Neural progenitor cell (in vitro differentiated cells): ENCODE data around the gene GNG12.

Experiments used
- EZH2phosphoT487 ChIP-seq: fragments of 200-600 bp; sonication (generic); IDR thresholded peaks from 2 replicates; pipeline ENCODE4 v1.6.1; 2017; ENCODE audit warnings: antibody characterized with exemption
- TF ChIP-seq, protein P1 (sequence below): fragments of 200-600 bp; sonication (generic); IDR thresholded peaks from 2 replicates; pipeline ENCODE4 v1.5.1; 2017; ENCODE audit warnings: antibody characterized with exemption, mild to moderate bottlenecking

DNA sequence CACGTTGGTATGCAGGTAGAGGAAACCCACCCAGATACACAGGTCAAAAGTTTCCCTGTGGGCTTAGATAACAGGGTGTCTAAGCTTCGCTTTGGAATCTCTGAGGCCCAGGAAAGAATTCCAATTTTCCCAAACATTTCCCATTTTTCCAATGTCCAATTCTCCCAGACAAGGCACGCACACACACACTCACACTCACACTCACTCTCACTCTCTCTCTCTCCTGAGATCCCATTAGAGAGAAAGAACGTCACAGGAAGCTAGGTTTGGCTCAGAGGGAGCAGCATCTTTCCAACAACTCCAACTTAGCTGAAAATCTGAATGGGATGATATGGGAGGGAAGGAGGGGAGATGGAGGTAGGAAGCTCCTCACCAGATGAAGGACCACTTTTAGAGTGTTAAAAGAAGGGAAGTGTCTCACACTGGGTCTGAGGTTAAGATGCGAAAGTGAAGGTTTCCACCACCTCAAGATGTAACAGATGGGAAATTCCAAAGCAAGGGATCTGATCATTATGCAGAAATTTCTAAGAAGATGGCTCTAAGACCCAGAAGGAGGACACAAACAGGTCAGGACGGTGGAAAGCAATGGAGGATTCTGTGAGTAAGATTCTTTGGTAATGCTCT, 63.5 kb downstream of the GNG12 start:
- TF ChIP-seq, protein P1, sequence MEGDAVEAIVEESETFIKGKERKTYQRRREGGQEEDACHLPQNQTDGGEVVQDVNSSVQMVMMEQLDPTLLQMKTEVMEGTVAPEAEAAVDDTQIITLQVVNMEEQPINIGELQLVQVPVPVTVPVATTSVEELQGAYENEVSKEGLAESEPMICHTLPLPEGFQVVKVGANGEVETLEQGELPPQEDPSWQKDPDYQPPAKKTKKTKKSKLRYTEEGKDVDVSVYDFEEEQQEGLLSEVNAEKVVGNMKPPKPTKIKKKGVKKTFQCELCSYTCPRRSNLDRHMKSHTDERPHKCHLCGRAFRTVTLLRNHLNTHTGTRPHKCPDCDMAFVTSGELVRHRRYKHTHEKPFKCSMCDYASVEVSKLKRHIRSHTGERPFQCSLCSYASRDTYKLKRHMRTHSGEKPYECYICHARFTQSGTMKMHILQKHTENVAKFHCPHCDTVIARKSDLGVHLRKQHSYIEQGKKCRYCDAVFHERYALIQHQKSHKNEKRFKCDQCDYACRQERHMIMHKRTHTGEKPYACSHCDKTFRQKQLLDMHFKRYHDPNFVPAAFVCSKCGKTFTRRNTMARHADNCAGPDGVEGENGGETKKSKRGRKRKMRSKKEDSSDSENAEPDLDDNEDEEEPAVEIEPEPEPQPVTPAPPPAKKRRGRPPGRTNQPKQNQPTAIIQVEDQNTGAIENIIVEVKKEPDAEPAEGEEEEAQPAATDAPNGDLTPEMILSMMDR = no peak
- no peak for TF ChIP-seq EZH2phosphoT487
